ENCODE measurements around the gene MRPL23. TPM values are rescaled to one million over a fixed set of nuclear protein-coding genes. Genes with fewer than 3 reads are reported as not detected.

The MRPL23 gene
- total and polyA plus RNA-seq, 4 donors, result 33.0 to 83.9 (median 67.6) TPM

- no peak overlapping the region for H3K9ac ChIP-seq (ENCODE audit: low read depth in 1 of 2, low read length in 2 of 2)
- TF ChIP-seq HNF4G (IDR thresholded peaks at IDR 0.05) (no peak), RXRA (IDR thresholded peaks at IDR 0.05) (no peak), SP1 (IDR thresholded peaks at IDR 0.05) (no peak), FOXA1 (IDR thresholded peaks at IDR 0.05) (no peak), EGR1 (IDR thresholded peaks at IDR 0.05; ENCODE audit: low read depth in 2 of 2) (no peak), JUND (IDR thresholded peaks at IDR 0.05) (no peak)
- TF ChIP-seq, protein P1, sequence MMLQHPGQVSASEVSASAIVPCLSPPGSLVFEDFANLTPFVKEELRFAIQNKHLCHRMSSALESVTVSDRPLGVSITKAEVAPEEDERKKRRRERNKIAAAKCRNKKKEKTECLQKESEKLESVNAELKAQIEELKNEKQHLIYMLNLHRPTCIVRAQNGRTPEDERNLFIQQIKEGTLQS (IDR thresholded peaks at IDR 0.05), result no peak
- DNase-seq (ENCODE audit: low spot score), result no peak
- no peak overlapping the region for H3K4me3 ChIP-seq (ENCODE audit: low read depth in 1 of 3, low read length in 3 of 3)
- H3K27me3 ChIP-seq (ENCODE audit: control insufficient read depth in 4 of 4, insufficient read depth in 4 of 4, low read length in 3 of 4), result no peaks in the 10 kb centered on the region
- no peaks in the 10 kb centered on the region for H3K4me1 ChIP-seq (ENCODE audit: control insufficient read depth in 4 of 4, insufficient read depth in 4 of 4, low read length in 3 of 4)
- no peak overlapping the region for H3K27ac ChIP-seq (ENCODE audit: low read depth in 1 of 2, low read length in 2 of 2)
- no peaks in the 10 kb centered on the region for H3K36me3 ChIP-seq (ENCODE audit: control insufficient read depth in 4 of 4, insufficient read depth in 3 of 4, low read depth in 1 of 4, low read length in 3 of 4)
- H3K9me3 ChIP-seq (ENCODE audit: control insufficient read depth in 4 of 4, low read length in 3 of 4), result no peaks in the 10 kb centered on the region
- WGBS, result 88% methylated on average over 28 of the region's 28 CpGs
These were observed 19.9 kb upstream of the MRPL23 start for GRCh38 chr11:1927026-1927847.

- DNase-seq (ENCODE audit: low spot score), result no peak
- Histone ChIP-seq H3K4me3 (ENCODE audit: low read depth in 1 of 3, low read length in 3 of 3) (no peak overlapping the region), H3K27me3 (ENCODE audit: control insufficient read depth in 4 of 4, insufficient read depth in 4 of 4, low read length in 3 of 4) (no peaks in the 10 kb centered on the region), H3K27ac (ENCODE audit: low read depth in 1 of 2, low read length in 2 of 2) (no peak overlapping the region), H3K9ac (ENCODE audit: low read depth in 1 of 2, low read length in 2 of 2) (no peak overlapping the region), H3K36me3 (ENCODE audit: control insufficient read depth in 4 of 4, insufficient read depth in 3 of 4, low read depth in 1 of 4, low read length in 3 of 4) (no peaks in the 10 kb centered on the region), H3K9me3 (ENCODE audit: control insufficient read depth in 4 of 4, low read length in 3 of 4) (no peaks in the 10 kb centered on the region), H3K4me1 (ENCODE audit: control insufficient read depth in 4 of 4, insufficient read depth in 4 of 4, low read length in 3 of 4) (no peaks in the 10 kb centered on the region)
- WGBS, result 89% methylated on average over 20 of the region's 20 CpGs
- TF ChIP-seq, protein P2, sequence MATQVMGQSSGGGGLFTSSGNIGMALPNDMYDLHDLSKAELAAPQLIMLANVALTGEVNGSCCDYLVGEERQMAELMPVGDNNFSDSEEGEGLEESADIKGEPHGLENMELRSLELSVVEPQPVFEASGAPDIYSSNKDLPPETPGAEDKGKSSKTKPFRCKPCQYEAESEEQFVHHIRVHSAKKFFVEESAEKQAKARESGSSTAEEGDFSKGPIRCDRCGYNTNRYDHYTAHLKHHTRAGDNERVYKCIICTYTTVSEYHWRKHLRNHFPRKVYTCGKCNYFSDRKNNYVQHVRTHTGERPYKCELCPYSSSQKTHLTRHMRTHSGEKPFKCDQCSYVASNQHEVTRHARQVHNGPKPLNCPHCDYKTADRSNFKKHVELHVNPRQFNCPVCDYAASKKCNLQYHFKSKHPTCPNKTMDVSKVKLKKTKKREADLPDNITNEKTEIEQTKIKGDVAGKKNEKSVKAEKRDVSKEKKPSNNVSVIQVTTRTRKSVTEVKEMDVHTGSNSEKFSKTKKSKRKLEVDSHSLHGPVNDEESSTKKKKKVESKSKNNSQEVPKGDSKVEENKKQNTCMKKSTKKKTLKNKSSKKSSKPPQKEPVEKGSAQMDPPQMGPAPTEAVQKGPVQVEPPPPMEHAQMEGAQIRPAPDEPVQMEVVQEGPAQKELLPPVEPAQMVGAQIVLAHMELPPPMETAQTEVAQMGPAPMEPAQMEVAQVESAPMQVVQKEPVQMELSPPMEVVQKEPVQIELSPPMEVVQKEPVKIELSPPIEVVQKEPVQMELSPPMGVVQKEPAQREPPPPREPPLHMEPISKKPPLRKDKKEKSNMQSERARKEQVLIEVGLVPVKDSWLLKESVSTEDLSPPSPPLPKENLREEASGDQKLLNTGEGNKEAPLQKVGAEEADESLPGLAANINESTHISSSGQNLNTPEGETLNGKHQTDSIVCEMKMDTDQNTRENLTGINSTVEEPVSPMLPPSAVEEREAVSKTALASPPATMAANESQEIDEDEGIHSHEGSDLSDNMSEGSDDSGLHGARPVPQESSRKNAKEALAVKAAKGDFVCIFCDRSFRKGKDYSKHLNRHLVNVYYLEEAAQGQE (IDR thresholded peaks at IDR 0.05), result no peak
- TF ChIP-seq YY1 (IDR thresholded peaks at IDR 0.05), result no peak
- no peak for TF ChIP-seq RAD21 (IDR thresholded peaks at IDR 0.05)
- no peak for TF ChIP-seq NR2F2 (IDR thresholded peaks at IDR 0.05)
- TF ChIP-seq JUND (IDR thresholded peaks at IDR 0.05), result no peak
- no peak for TF ChIP-seq FOXA1 (IDR thresholded peaks at IDR 0.05)
- TF ChIP-seq, protein P3, sequence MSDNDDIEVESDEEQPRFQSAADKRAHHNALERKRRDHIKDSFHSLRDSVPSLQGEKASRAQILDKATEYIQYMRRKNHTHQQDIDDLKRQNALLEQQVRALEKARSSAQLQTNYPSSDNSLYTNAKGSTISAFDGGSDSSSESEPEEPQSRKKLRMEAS (IDR thresholded peaks at IDR 0.05), result no peak
- TF ChIP-seq TAF1 (conservative IDR thresholded peaks at IDR 0.05), result no peak
- TF ChIP-seq GABPA (IDR thresholded peaks at IDR 0.05 in 1 of 2, conservative IDR thresholded peaks at IDR 0.05 in 1 of 2), result no peak
- no peak for TF ChIP-seq HNF4G (IDR thresholded peaks at IDR 0.05)
- TF ChIP-seq EGR1 (IDR thresholded peaks at IDR 0.05; ENCODE audit: low read depth in 2 of 2), result no peak
- no peak for TF ChIP-seq HNF4A (conservative IDR thresholded peaks at IDR 0.05)
- no peak for TF ChIP-seq RXRA (IDR thresholded peaks at IDR 0.05)
These were observed 19.2 kb upstream of the MRPL23 start for GRCh38 chr11:1927848-1928469.

Measured in liver (tissue), 9 donors.